Activated naive CD4-positive, alpha-beta T cell treated with anti-CD3 and anti-CD28 coated beads, Interleukin-2, amount 10 ng/mL, durations not matched to agents 7 days and 5 days (primary cell): ENCODE measurements around the gene SENP6.
A peak's percentile ranks its signal among the peaks of the same experiment; 100 is the strongest.
"Not testable (repeated sequence)": the region's sequence is repeated elsewhere in the genome, so short reads cannot be mapped to it uniquely, and the experiment has no call there.

ENCODE experiments used
- CTCF ChIA-PET: fragments of 350-600 bp; sonication (Branson Sonifier 250); formaldehyde crosslinking; loops from one replicate; lab custom pipeline; 2021; ENCODE audit warnings: antibody characterized with exemption; lab: Charles Lee
- DNase-seq: peaks from one replicate; pipeline ENCODE4 v3.0.0-alpha.2; 2020
- H3K27ac Mint-ChIP-seq: one replicate; pipeline ENCODE4 v1.8.0; 2021; ENCODE audit warnings: mild to moderate bottlenecking, moderate library complexity, mixed read lengths
- H3K27me3 Mint-ChIP-seq: one replicate; pipeline ENCODE4 v1.8.0; 2021; ENCODE audit warnings: mild to moderate bottlenecking, mixed read lengths
- H3K36me3 Mint-ChIP-seq: one replicate; pipeline ENCODE4 v1.8.0; 2021; ENCODE audit warnings: mixed read lengths
- H3K4me1 Mint-ChIP-seq: one replicate; pipeline ENCODE4 v1.8.0; 2021; ENCODE audit warnings: mixed read lengths
- H3K4me3 Mint-ChIP-seq: one replicate; pipeline ENCODE4 v1.8.0; 2021; ENCODE audit warnings: mild to moderate bottlenecking, moderate library complexity, mixed read lengths
- H3K9me3 Mint-ChIP-seq: one replicate; pipeline ENCODE4 v1.8.0; 2021; ENCODE audit warnings: mixed read lengths

SENP6 gene

GRCh38 chr6:75601304-75602245, at the start of gene SENP6:
Gene SENP6 (plus strand): TSS chr6:75601880. CDS start chr6:75602525, 645 bp downstream.
- Mint-ChIP-seq H3K36me3 (peaks cover 18% of the 10 kb centered on the region), H3K27me3 (no peaks in the 10 kb centered on the region), H3K4me1 (peaks cover 46% of the 10 kb centered on the region), H3K27ac (peak within 1 kb of the TSS; percentile 96), H3K9me3 (no peaks in the 10 kb centered on the region), H3K4me3 (peak within 1 kb of the TSS; percentile 97)
- CTCF ChIA-PET, result no interaction called here
- peak; percentile 76 for DNase-seq

GRCh38 chr6:75556240-75556639, 45.4 kb upstream of the SENP6 start:
- H3K27ac Mint-ChIP-seq, result no peak overlapping the region
- H3K9me3 Mint-ChIP-seq, result no peaks in the 10 kb centered on the region
- no peak overlapping the region for H3K4me3 Mint-ChIP-seq
- H3K36me3 Mint-ChIP-seq, result no peaks in the 10 kb centered on the region
- peaks cover 6% of the 10 kb centered on the region for H3K4me1 Mint-ChIP-seq
- CTCF ChIA-PET, result no interaction called here
- no peak for DNase-seq
- peaks cover 19% of the 10 kb centered on the region for H3K27me3 Mint-ChIP-seq

- CTCF ChIA-PET, result no interaction called here
- Mint-ChIP-seq H3K36me3 (no peaks in the 10 kb centered on the region), H3K4me1 (no peaks in the 10 kb centered on the region), H3K27ac (no peak overlapping the region), H3K4me3 (no peak overlapping the region), H3K9me3 (no peaks in the 10 kb centered on the region), H3K27me3 (peaks cover 22% of the 10 kb centered on the region)
- DNase-seq, result no peak
Measured at GRCh38 chr6:75557068-75557467, 44.6 kb upstream of the SENP6 start.

- peaks cover 45% of the 10 kb centered on the region for H3K27me3 Mint-ChIP-seq
- no peaks in the 10 kb centered on the region for H3K36me3 Mint-ChIP-seq
- no peak overlapping the region for H3K27ac Mint-ChIP-seq
- peak; percentile 33 for DNase-seq
- H3K9me3 Mint-ChIP-seq, result peaks cover 18% of the 10 kb centered on the region
- CTCF ChIA-PET, result interaction anchor here (0.5 to 1.4 kb wide), 5 partner anchors 13 to 1449 kb away, joined by 3 to 4 read pairs (median 4); no protein-coding TSS in a partner anchor
- H3K4me3 Mint-ChIP-seq, result no peak overlapping the region
- H3K4me1 Mint-ChIP-seq, result peaks cover 3% of the 10 kb centered on the region
Measured at GRCh38 chr6:75563032-75563431, 38.6 kb upstream of the SENP6 start.

GRCh38 chr6:75566137-75566767, 35.4 kb upstream of the SENP6 start:
- Mint-ChIP-seq H3K36me3 (no peaks in the 10 kb centered on the region), H3K9me3 (peaks cover 18% of the 10 kb centered on the region), H3K4me1 (peaks cover 3% of the 10 kb centered on the region), H3K4me3 (no peak overlapping the region), H3K27ac (no peak overlapping the region), H3K27me3 (peaks cover 26% of the 10 kb centered on the region)
- DNase-seq, result no peak
- CTCF ChIA-PET, result no interaction called here

GRCh38 chr6:75568100-75568499, 33.6 kb upstream of the SENP6 start:
- peaks cover 18% of the 10 kb centered on the region for H3K9me3 Mint-ChIP-seq
- H3K27me3 Mint-ChIP-seq, result peaks cover 13% of the 10 kb centered on the region
- CTCF ChIA-PET, result no interaction called here
- DNase-seq, result no peak
- H3K4me3 Mint-ChIP-seq, result no peak overlapping the region
- H3K36me3 Mint-ChIP-seq, result no peaks in the 10 kb centered on the region
- no peak overlapping the region for H3K27ac Mint-ChIP-seq
- peaks cover 3% of the 10 kb centered on the region for H3K4me1 Mint-ChIP-seq

- H3K9me3 Mint-ChIP-seq, result peaks cover 18% of the 10 kb centered on the region
- CTCF ChIA-PET, result no interaction called here
- peaks cover 3% of the 10 kb centered on the region for H3K4me1 Mint-ChIP-seq
- peaks cover 13% of the 10 kb centered on the region for H3K27me3 Mint-ChIP-seq
- no peak overlapping the region for H3K4me3 Mint-ChIP-seq
- no peaks in the 10 kb centered on the region for H3K36me3 Mint-ChIP-seq
- no peak for DNase-seq
- H3K27ac Mint-ChIP-seq, result no peak overlapping the region
Measured at GRCh38 chr6:75568965-75569364, 32.7 kb upstream of the SENP6 start.

- H3K4me1 Mint-ChIP-seq, H3K36me3 Mint-ChIP-seq, H3K27ac Mint-ChIP-seq, CTCF ChIA-PET, DNase-seq, H3K4me3 Mint-ChIP-seq: not testable (repeated sequence)
- Mint-ChIP-seq H3K9me3 (peaks cover 10% of the 10 kb centered on the region), H3K27me3 (peaks cover 14% of the 10 kb centered on the region)
Measured at GRCh38 chr6:75570671-75571070, 31.0 kb upstream of the SENP6 start.

GRCh38 chr6:75572072-75572471, 29.6 kb upstream of the SENP6 start:
- CTCF ChIA-PET, result no interaction called here
- no peak overlapping the region for H3K4me3 Mint-ChIP-seq
- H3K4me1 Mint-ChIP-seq, result no peaks in the 10 kb centered on the region
- no peak for DNase-seq
- peaks cover 4% of the 10 kb centered on the region for H3K9me3 Mint-ChIP-seq
- H3K36me3 Mint-ChIP-seq, result no peaks in the 10 kb centered on the region
- no peak overlapping the region for H3K27ac Mint-ChIP-seq
- H3K27me3 Mint-ChIP-seq, result peaks cover 7% of the 10 kb centered on the region

- Mint-ChIP-seq H3K4me3 (no peak overlapping the region), H3K9me3 (no peaks in the 10 kb centered on the region), H3K4me1 (peaks cover 8% of the 10 kb centered on the region), H3K36me3 (no peaks in the 10 kb centered on the region), H3K27ac (no peak overlapping the region), H3K27me3 (peaks cover 4% of the 10 kb centered on the region)
- CTCF ChIA-PET, result no interaction called here
- DNase-seq, result no peak
Measured at GRCh38 chr6:75579951-75580350, 21.7 kb upstream of the SENP6 start.

GRCh38 chr6:75581231-75581630, 20.4 kb upstream of the SENP6 start:
- peaks cover 8% of the 10 kb centered on the region for H3K4me1 Mint-ChIP-seq
- no peak for DNase-seq
- no peak overlapping the region for H3K4me3 Mint-ChIP-seq
- H3K36me3 Mint-ChIP-seq, result no peaks in the 10 kb centered on the region
- H3K27me3 Mint-ChIP-seq, result no peaks in the 10 kb centered on the region
- no peak overlapping the region for H3K27ac Mint-ChIP-seq
- H3K9me3 Mint-ChIP-seq, result no peaks in the 10 kb centered on the region
- CTCF ChIA-PET, result no interaction called here

GRCh38 chr6:75584552-75584951, 17.1 kb upstream of the SENP6 start:
- not testable (repeated sequence) for H3K4me1 Mint-ChIP-seq

GRCh38 chr6:75588948-75589347, 12.7 kb upstream of the SENP6 start:
- no peaks in the 10 kb centered on the region for H3K9me3 Mint-ChIP-seq
- H3K4me1 Mint-ChIP-seq, result no peaks in the 10 kb centered on the region
- H3K27me3 Mint-ChIP-seq, result peaks cover 4% of the 10 kb centered on the region
- H3K36me3 Mint-ChIP-seq, result no peaks in the 10 kb centered on the region
- no peak overlapping the region for H3K27ac Mint-ChIP-seq
- no peak for DNase-seq
- H3K4me3 Mint-ChIP-seq, result no peak overlapping the region
- CTCF ChIA-PET, result no interaction called here

More at GRCh38 chr6:75584552-75584951, 17.1 kb upstream of the SENP6 start:
- H3K36me3 Mint-ChIP-seq, DNase-seq, CTCF ChIA-PET, H3K9me3 Mint-ChIP-seq, H3K27ac Mint-ChIP-seq, H3K4me3 Mint-ChIP-seq, H3K27me3 Mint-ChIP-seq: not testable (repeated sequence)

GRCh38 chr6:75590370-75590769, 11.3 kb upstream of the SENP6 start:
- Mint-ChIP-seq H3K27me3 (peaks cover 4% of the 10 kb centered on the region), H3K4me3 (no peak overlapping the region), H3K27ac (no peak overlapping the region), H3K4me1 (no peaks in the 10 kb centered on the region), H3K36me3 (no peaks in the 10 kb centered on the region), H3K9me3 (no peaks in the 10 kb centered on the region)
- CTCF ChIA-PET, result interaction anchor here (0.6 kb wide), 1 partner anchor 1741 kb away, joined by 3 read pairs; no protein-coding TSS in a partner anchor
- no peak for DNase-seq
